ENCODE measurements around the gene IL2RA. TPM values are rescaled to one million over a fixed set of nuclear protein-coding genes. Genes with fewer than 3 reads are reported as not detected.
"Not testable (repeated sequence)": the region's sequence is repeated elsewhere in the genome, so short reads cannot be mapped to it uniquely, and the experiment has no call there.

The IL2RA gene
- polyA plus RNA-seq, 1 donor (not counting 4 experiments of a cell fraction or from before 2014, with no cell fraction given) = not detected

DNA sequence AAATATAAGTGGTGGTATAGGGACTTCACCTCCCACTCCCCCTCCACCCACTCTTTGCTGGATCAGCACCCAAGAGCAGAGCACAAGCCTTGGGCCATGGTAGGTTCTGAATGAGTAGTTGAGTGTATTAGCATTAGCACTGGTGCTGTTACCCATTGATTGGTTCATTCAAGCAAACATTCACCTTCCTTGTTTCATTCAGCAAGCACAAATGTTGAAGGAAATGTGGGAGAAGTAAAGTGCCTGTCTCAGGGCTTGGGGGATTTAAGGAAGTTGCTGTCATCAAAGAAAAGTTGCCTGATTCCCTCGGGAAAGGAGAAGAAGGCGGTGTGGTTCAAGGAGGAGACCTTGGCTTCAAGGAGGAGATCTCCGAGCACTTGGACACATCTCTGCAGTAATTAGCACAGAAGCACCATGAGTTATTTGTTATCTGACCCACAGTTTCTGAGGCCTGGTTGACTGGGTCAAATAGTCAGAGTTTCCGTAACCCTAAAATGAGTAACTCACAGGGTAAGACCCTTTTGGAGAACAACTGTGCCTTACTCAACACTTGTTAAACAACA lies 17.3 kb downstream of the IL2RA start:
- dilution Hi-C loops (cut with MboI; ENCODE audit: extremely low pct_ligation_motif_present, low sequenced_read_pairs) = no loop called here
- no peak overlapping the region for H3K4me2 ChIP-seq (ENCODE audit: control insufficient read depth, extremely low read depth, insufficient read depth, low read depth, low read length)
- H3K9me1 ChIP-seq (ENCODE audit: control insufficient read depth, extremely low read depth, insufficient read depth, low read length) = no peaks in the 10 kb centered on the region
- H3K4me3 ChIP-seq (ENCODE audit: control insufficient read depth in 2 of 3, extremely low read depth in 1 of 3, insufficient read depth in 2 of 3, low read depth in 1 of 3, low read length in 3 of 3) = no peak overlapping the region
- H3K79me2 ChIP-seq (ENCODE audit: control insufficient read depth, insufficient read depth, low read length) = no peaks in the 10 kb centered on the region
- no peaks in the 10 kb centered on the region for H3K4me1 ChIP-seq (ENCODE audit: control insufficient read depth, extremely low read depth, insufficient read depth, low read length)
- no peaks in the 10 kb centered on the region for H4K20me1 ChIP-seq (ENCODE audit: control insufficient read depth, extremely low read depth, insufficient read depth, low read length)
- H3K27me3 ChIP-seq (ENCODE audit: control insufficient read depth, extremely low read depth, insufficient read depth, low read length) = peaks cover 7% of the 10 kb centered on the region
- H3K27ac ChIP-seq (ENCODE audit: control insufficient read depth, insufficient read depth, low read length) = no peak overlapping the region
- no peaks in the 10 kb centered on the region for H3K9me3 ChIP-seq (ENCODE audit: control insufficient read depth, low read depth, low read length)
- TF ChIP-seq, protein P1, sequence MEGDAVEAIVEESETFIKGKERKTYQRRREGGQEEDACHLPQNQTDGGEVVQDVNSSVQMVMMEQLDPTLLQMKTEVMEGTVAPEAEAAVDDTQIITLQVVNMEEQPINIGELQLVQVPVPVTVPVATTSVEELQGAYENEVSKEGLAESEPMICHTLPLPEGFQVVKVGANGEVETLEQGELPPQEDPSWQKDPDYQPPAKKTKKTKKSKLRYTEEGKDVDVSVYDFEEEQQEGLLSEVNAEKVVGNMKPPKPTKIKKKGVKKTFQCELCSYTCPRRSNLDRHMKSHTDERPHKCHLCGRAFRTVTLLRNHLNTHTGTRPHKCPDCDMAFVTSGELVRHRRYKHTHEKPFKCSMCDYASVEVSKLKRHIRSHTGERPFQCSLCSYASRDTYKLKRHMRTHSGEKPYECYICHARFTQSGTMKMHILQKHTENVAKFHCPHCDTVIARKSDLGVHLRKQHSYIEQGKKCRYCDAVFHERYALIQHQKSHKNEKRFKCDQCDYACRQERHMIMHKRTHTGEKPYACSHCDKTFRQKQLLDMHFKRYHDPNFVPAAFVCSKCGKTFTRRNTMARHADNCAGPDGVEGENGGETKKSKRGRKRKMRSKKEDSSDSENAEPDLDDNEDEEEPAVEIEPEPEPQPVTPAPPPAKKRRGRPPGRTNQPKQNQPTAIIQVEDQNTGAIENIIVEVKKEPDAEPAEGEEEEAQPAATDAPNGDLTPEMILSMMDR (optimal IDR thresholded peaks at IDR 0.05 in 1 of 3, IDR thresholded peaks at IDR 0.05 in 1 of 3, conservative IDR thresholded peaks at IDR 0.05 in 1 of 3; ENCODE audit: extremely low read depth in 1 of 3, insufficient read depth in 2 of 3, low read length in 3 of 3) = no peak
- no peak for TF ChIP-seq EZH2 (IDR thresholded peaks at IDR 0.05; ENCODE audit: low read length)
- no peak overlapping the region for H2AFZ ChIP-seq (ENCODE audit: control insufficient read depth, low read length)
- H3K9ac ChIP-seq (ENCODE audit: control insufficient read depth, extremely low read depth, insufficient read depth, low read length) = no peak overlapping the region
- DNase-seq (ENCODE audit: low read depth, low spot score) = no peak
- no peak for FAIRE-seq
- no peaks in the 10 kb centered on the region for H3K36me3 ChIP-seq (ENCODE audit: control insufficient read depth in 2 of 2, extremely low read depth in 1 of 2, insufficient read depth in 2 of 2, low read length in 2 of 2)

GRCh38 chr10:6044060-6044459 lies 18.1 kb downstream of the IL2RA start:
- H3K27ac ChIP-seq (ENCODE audit: control insufficient read depth, insufficient read depth, low read length) = no peak overlapping the region
- no peak overlapping the region for H3K4me3 ChIP-seq (ENCODE audit: control insufficient read depth in 2 of 3, extremely low read depth in 1 of 3, insufficient read depth in 2 of 3, low read depth in 1 of 3, low read length in 3 of 3)
- H3K27me3 ChIP-seq (ENCODE audit: control insufficient read depth, extremely low read depth, insufficient read depth, low read length) = peaks cover 5% of the 10 kb centered on the region
- DNase-seq (ENCODE audit: low read depth, low spot score) (no peak), FAIRE-seq (no peak)
- no peaks in the 10 kb centered on the region for H4K20me1 ChIP-seq (ENCODE audit: control insufficient read depth, extremely low read depth, insufficient read depth, low read length)
- no peaks in the 10 kb centered on the region for H3K36me3 ChIP-seq (ENCODE audit: control insufficient read depth in 2 of 2, extremely low read depth in 1 of 2, insufficient read depth in 2 of 2, low read length in 2 of 2)
- TF ChIP-seq, protein P1 (optimal IDR thresholded peaks at IDR 0.05 in 1 of 3, IDR thresholded peaks at IDR 0.05 in 1 of 3, conservative IDR thresholded peaks at IDR 0.05 in 1 of 3; ENCODE audit: extremely low read depth in 1 of 3, insufficient read depth in 2 of 3, low read length in 3 of 3) = no peak
- TF ChIP-seq EZH2 (IDR thresholded peaks at IDR 0.05; ENCODE audit: low read length) = no peak
- no peak overlapping the region for H3K4me2 ChIP-seq (ENCODE audit: control insufficient read depth, extremely low read depth, insufficient read depth, low read depth, low read length)
- no peak overlapping the region for H3K9ac ChIP-seq (ENCODE audit: control insufficient read depth, extremely low read depth, insufficient read depth, low read length)
- H3K9me1 ChIP-seq (ENCODE audit: control insufficient read depth, extremely low read depth, insufficient read depth, low read length) = no peaks in the 10 kb centered on the region
- H2AFZ ChIP-seq (ENCODE audit: control insufficient read depth, low read length) = no peak overlapping the region
- H3K79me2 ChIP-seq (ENCODE audit: control insufficient read depth, insufficient read depth, low read length) = no peaks in the 10 kb centered on the region
- dilution Hi-C loops (cut with MboI; ENCODE audit: extremely low pct_ligation_motif_present, low sequenced_read_pairs) = no loop called here
- no peaks in the 10 kb centered on the region for H3K9me3 ChIP-seq (ENCODE audit: control insufficient read depth, low read depth, low read length)
- H3K4me1 ChIP-seq (ENCODE audit: control insufficient read depth, extremely low read depth, insufficient read depth, low read length) = no peaks in the 10 kb centered on the region

GRCh38 chr10:6043377-6043776 lies 18.8 kb downstream of the IL2RA start:
- dilution Hi-C loops (cut with MboI; ENCODE audit: extremely low pct_ligation_motif_present, low sequenced_read_pairs); H4K20me1 ChIP-seq (ENCODE audit: control insufficient read depth, extremely low read depth, insufficient read depth, low read length); H3K4me3 ChIP-seq (ENCODE audit: control insufficient read depth in 2 of 3, extremely low read depth in 1 of 3, insufficient read depth in 2 of 3, low read depth in 1 of 3, low read length in 3 of 3); H3K9me3 ChIP-seq (ENCODE audit: control insufficient read depth, low read depth, low read length); H3K4me2 ChIP-seq (ENCODE audit: control insufficient read depth, extremely low read depth, insufficient read depth, low read depth, low read length); H3K79me2 ChIP-seq (ENCODE audit: control insufficient read depth, insufficient read depth, low read length); DNase-seq (ENCODE audit: low read depth, low spot score); H3K27me3 ChIP-seq (ENCODE audit: control insufficient read depth, extremely low read depth, insufficient read depth, low read length); H3K9ac ChIP-seq (ENCODE audit: control insufficient read depth, extremely low read depth, insufficient read depth, low read length); H3K9me1 ChIP-seq (ENCODE audit: control insufficient read depth, extremely low read depth, insufficient read depth, low read length); FAIRE-seq; H2AFZ ChIP-seq (ENCODE audit: control insufficient read depth, low read length); H3K36me3 ChIP-seq (ENCODE audit: control insufficient read depth in 2 of 2, extremely low read depth in 1 of 2, insufficient read depth in 2 of 2, low read length in 2 of 2); H3K4me1 ChIP-seq (ENCODE audit: control insufficient read depth, extremely low read depth, insufficient read depth, low read length); H3K27ac ChIP-seq (ENCODE audit: control insufficient read depth, insufficient read depth, low read length): not testable (repeated sequence)
